Transverse colon (tissue), 4 donors: ENCODE data around the gene SPATA25. TPM values are rescaled to one million over a fixed set of nuclear protein-coding genes. Genes with fewer than 3 reads are reported as not detected.

ENCODE experiments used
- DNase-seq: peaks from one replicate; pipeline ENCODE4 v3.0.0-alpha.2; 2019
- H3K27ac ChIP-seq, 4 donors: fragments of 200-600 bp; sonication (generic); 2 replicates each; pipeline ENCODE4 v1.5.1; 2016 to 2018; ENCODE audit warnings: inconsistent platforms in 4 of 4
- H3K27me3 ChIP-seq: fragments of 200-600 bp; sonication (generic); 2 replicates; pipeline ENCODE4 v1.5.1; 2017; ENCODE audit warnings: inconsistent platforms
- H3K36me3 ChIP-seq, 4 donors: fragments of 200-600 bp; sonication (generic); 2 replicates each; pipeline ENCODE4 v1.5.1; 2017 to 2019; ENCODE audit warnings: inconsistent platforms in 4 of 4
- H3K4me1 ChIP-seq, 4 donors: fragments of 200-600 bp; sonication (generic); 2 replicates each; pipeline ENCODE4 v1.5.1; 2017 to 2020; ENCODE audit warnings: inconsistent platforms in 4 of 4
- H3K4me3 ChIP-seq, 4 donors: fragments of 200-600 bp; sonication (generic); 1 replicate in 1 of 4; 2 replicates in 3 of 4; pipeline versions ENCODE4 v1.5.1 to v1.6.1; 2017 to 2019; ENCODE audit warnings: inconsistent platforms in 4 of 4
- H3K9me3 ChIP-seq, 2 donors: fragments of 200-600 bp; sonication (generic); 2 replicates each; pipeline ENCODE4 v1.5.1; 2017 to 2019; ENCODE audit warnings: inconsistent platforms in 2 of 2
- CTCF ChIP-seq, 5 experiments: fragments of 200-600 bp in 3 of 5; fragments of 450-650 bp in 2 of 5; sonication (generic) in 3 of 5; IDR thresholded peaks; 1 replicate in 2 of 5; 2 replicates in 3 of 5; pipeline ENCODE4 v1.5.1; 2016 to 2017; ENCODE audit warnings: antibody characterized with exemption in 5 of 5, inconsistent platforms in 3 of 5, mild to moderate bottlenecking in 2 of 5, moderate library complexity in 1 of 5
- EP300 ChIP-seq: sonication (generic); formaldehyde crosslinking; IDR thresholded peaks from one replicate; pipeline ENCODE4 v1.6.1; 2017; ENCODE audit warnings: antibody characterized with exemption, low read depth
- POLR2A ChIP-seq: fragments of 450-650 bp; IDR thresholded peaks from one replicate; pipeline ENCODE4 v1.6.1; 2016; ENCODE audit warnings: antibody characterized with exemption, mild to moderate bottlenecking, moderate library complexity
- POLR2AphosphoS5 ChIP-seq, 3 donors: sonication (generic); formaldehyde crosslinking; IDR thresholded peaks; one replicate each; pipeline ENCODE4 v1.6.1; 2016; ENCODE audit warnings: antibody characterized with exemption in 3 of 3
- WGBS, 2 donors: methylation state at CpG; one replicate each; pipeline ENCODE4 v1.1.5; 2018; ENCODE audit warnings: low coverage in 1 of 2; 5-methylcytosine and 5-hydroxymethylcytosine counted together
- in situ Hi-C, 4 donors: fragments of 200-750 bp; cut with MboI; loops; one replicate each; pipeline versions ENCODE4 v1.15.0 to v1.15.1; 2017; ENCODE audit warnings: low sequenced_read_pairs in 3 of 4, low pct_ligation_motif_present in 1 of 4, low pct_unique_long_range_greater_than_20kb in 1 of 4
- intact Hi-C: fragments of 100-400 bp; cut with DNase I; formaldehyde crosslinking; loops from one replicate; pipeline ENCODE4 v1.15.1; 2023; ENCODE audit warnings: low total_unique reads
- total RNA-seq, 4 donors: library from RNA; depleted of rRNA; stranded (reverse); fragments of >200 nt; gene quantifications; one replicate each; pipeline ENCODE4 v1.1.0, GENCODE V29; 2016

Gene SPATA25
- total RNA-seq, 4 donors from 2014 or later, result 3.7 to 103 (median 6.0) TPM

GRCh38 chr20:45926731-45927070 lies 39.3 kb upstream of the SPATA25 start:
- H3K4me3 ChIP-seq, result no peak overlapping the region
- H3K9me3 ChIP-seq, result no peaks in the 10 kb centered on the region
- H3K4me1 ChIP-seq, result peaks cover 0 to 14% (median 6%) of the 10 kb centered on the region in 4 donors
- in situ Hi-C loops (no loop called here), intact Hi-C loops (no loop called here)
- TF ChIP-seq POLR2A (no peak), CTCF (IDR thresholded peaks at IDR 0.05) (no peak), POLR2AphosphoS5 (IDR thresholded peaks at IDR 0.05) (no peak), EP300 (no peak)
- DNase-seq, result no peak
- no peaks in the 10 kb centered on the region for H3K36me3 ChIP-seq
- no peaks in the 10 kb centered on the region for H3K27me3 ChIP-seq
- 70% methylated on average over 2 of the region's 2 CpGs; no CpG with 5 or more reads in 1 of the 2 donors for WGBS, 2 donors
- no peak overlapping the region for H3K27ac ChIP-seq

DNA sequence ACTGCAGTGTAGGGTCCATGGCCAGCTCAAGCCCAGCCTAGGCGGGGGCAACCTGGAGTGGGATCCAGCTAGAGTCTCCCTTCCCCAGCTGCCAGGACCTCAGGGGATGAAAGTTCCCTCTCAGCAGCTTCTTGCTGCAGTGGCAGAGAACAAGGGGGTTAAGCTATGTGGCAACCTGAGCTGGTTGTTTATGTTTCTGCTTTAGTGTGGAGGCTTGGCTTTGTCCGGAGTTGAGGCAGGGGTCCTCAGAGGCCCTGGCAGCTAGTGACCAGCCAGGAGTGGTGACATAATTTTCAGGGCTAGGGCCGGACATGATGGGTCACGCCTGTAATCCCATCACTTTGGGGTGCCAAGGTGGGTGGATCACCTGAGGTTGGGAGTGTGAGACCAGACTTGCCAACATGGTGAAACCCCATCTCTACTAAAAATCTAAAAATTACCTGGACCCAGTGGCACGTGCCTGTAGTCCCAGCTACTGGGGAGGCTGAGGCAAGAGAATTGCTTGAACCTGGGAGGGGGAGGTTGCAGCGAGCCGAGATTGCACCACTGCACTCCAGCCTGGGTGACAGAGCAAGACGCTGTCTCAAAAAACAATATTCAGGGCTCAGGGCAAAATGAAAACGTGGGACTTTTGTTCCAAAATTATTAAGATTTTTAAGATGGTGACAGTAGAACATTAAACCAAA lies 38.5 kb upstream of the SPATA25 start:
- no peak for DNase-seq
- Histone ChIP-seq H3K4me1 (peaks cover 0 to 14% (median 6%) of the 10 kb centered on the region in 4 donors), H3K27me3 (no peaks in the 10 kb centered on the region), H3K4me3 (no peak overlapping the region), H3K36me3 (no peaks in the 10 kb centered on the region), H3K27ac (peak overlapping the region in 1 of 4 donors; percentile 62), H3K9me3 (no peaks in the 10 kb centered on the region)
- intact Hi-C loops (no loop called here), in situ Hi-C loops (no loop called here)
- no peak for TF ChIP-seq POLR2A
- TF ChIP-seq POLR2AphosphoS5 (IDR thresholded peaks at IDR 0.05), result no peak
- no peak for TF ChIP-seq CTCF (IDR thresholded peaks at IDR 0.05)
- 56 to 78% methylated on average over 4 to 9 of the region's 9 CpGs for WGBS, 2 donors

GRCh38 chr20:45924391-45925261 lies 37.2 kb upstream of the SPATA25 start:
- no peak for DNase-seq

More at GRCh38 chr20:45924391-45925261, 37.2 kb upstream of the SPATA25 start:
- WGBS, 2 donors, result 44 to 100% methylated on average over 3 to 21 of the region's 21 CpGs
- in situ Hi-C loops, result no loop called here
- no peaks in the 10 kb centered on the region for H3K36me3 ChIP-seq
- peak in 1 of 3 donors; percentile 21 for TF ChIP-seq POLR2AphosphoS5 (IDR thresholded peaks at IDR 0.05)
- no peak for TF ChIP-seq CTCF (IDR thresholded peaks at IDR 0.05)
- no peak for TF ChIP-seq POLR2A
- TF ChIP-seq EP300, result no peak
- H3K9me3 ChIP-seq, result no peaks in the 10 kb centered on the region
- H3K4me3 ChIP-seq, result no peak overlapping the region
- H3K27ac ChIP-seq, result peak overlapping the region; percentile 62 to 74 (median 64)
- H3K4me1 ChIP-seq, result peaks cover 4 to 26% (median 7%) of the 10 kb centered on the region in 4 donors
- H3K27me3 ChIP-seq, result no peaks in the 10 kb centered on the region
- intact Hi-C loops, result no loop called here
